ENCODE results near the gene ATG16L2. TPM values are rescaled to one million over a fixed set of nuclear protein-coding genes. Genes with fewer than 3 reads are reported as not detected.
A peak's percentile ranks its signal among the peaks of the same experiment; 100 is the strongest.
"Not testable (repeated sequence)": the region's sequence is repeated elsewhere in the genome, so short reads cannot be mapped to it uniquely, and the experiment has no call there.

The ATG16L2 gene
- total RNA-seq, 2 donors from 2014 or later = 9.0 to 10.0 TPM

GRCh38 chr11:72807021-72807693, 7.1 kb upstream of the ATG16L2 start:
- H3K27ac ChIP-seq = no peak overlapping the region
- H3K4me1 ChIP-seq = peaks cover 0 to 3% of the 10 kb centered on the region in 2 donors
- no peak for DNase-seq (ENCODE audit: low spot score)
- no peaks in the 10 kb centered on the region for H3K27me3 ChIP-seq
- no peak for TF ChIP-seq CTCF (IDR thresholded peaks at IDR 0.05)
- no peaks in the 10 kb centered on the region for H3K36me3 ChIP-seq
- no peaks in the 10 kb centered on the region for H3K9me3 ChIP-seq
- H3K4me3 ChIP-seq = no peak overlapping the region

GRCh38 chr11:72807792-72808191, 6.4 kb upstream of the ATG16L2 start:
- H3K27ac ChIP-seq = no peak overlapping the region
- peaks cover 0 to 8% of the 10 kb centered on the region in 2 donors for H3K4me1 ChIP-seq
- no peak for DNase-seq (ENCODE audit: low spot score)
- no peak overlapping the region for H3K4me3 ChIP-seq
- H3K27me3 ChIP-seq = no peaks in the 10 kb centered on the region
- H3K9me3 ChIP-seq = no peaks in the 10 kb centered on the region
- TF ChIP-seq CTCF (IDR thresholded peaks at IDR 0.05) = no peak
- no peaks in the 10 kb centered on the region for H3K36me3 ChIP-seq

GRCh38 chr11:72808331-72808798, 5.8 kb upstream of the ATG16L2 start:
- no peak overlapping the region for H3K27ac ChIP-seq
- no peak for DNase-seq (ENCODE audit: low spot score)
- no peaks in the 10 kb centered on the region for H3K9me3 ChIP-seq
- no peak overlapping the region for H3K4me3 ChIP-seq
- TF ChIP-seq CTCF (IDR thresholded peaks at IDR 0.05) = no peak
- no peaks in the 10 kb centered on the region for H3K27me3 ChIP-seq
- peaks cover 0 to 13% of the 10 kb centered on the region in 2 donors for H3K4me1 ChIP-seq
- H3K36me3 ChIP-seq = no peaks in the 10 kb centered on the region

GRCh38 chr11:72811686-72812085, 2.5 kb upstream of the ATG16L2 start:
- DNase-seq (ENCODE audit: low spot score); H3K4me3 ChIP-seq; H3K9me3 ChIP-seq; H3K27ac ChIP-seq; H3K36me3 ChIP-seq; H3K27me3 ChIP-seq: not testable (repeated sequence)
- H3K4me1 ChIP-seq = peaks cover 0 to 38% of the 10 kb centered on the region in 2 donors

GRCh38 chr11:72812604-72812966, 1.6 kb upstream of the ATG16L2 start:
- H3K4me1 ChIP-seq = peaks cover 0 to 40% of the 10 kb centered on the region in 2 donors
- DNase-seq (ENCODE audit: low spot score) = no peak
- no peak for TF ChIP-seq CTCF (IDR thresholded peaks at IDR 0.05)
- H3K36me3 ChIP-seq = peaks cover 2% of the 10 kb centered on the region
- H3K9me3 ChIP-seq = no peaks in the 10 kb centered on the region
- H3K27me3 ChIP-seq = no peaks in the 10 kb centered on the region
- H3K27ac ChIP-seq = peak overlapping the region in 1 of 2 donors; percentile 95
- peak overlapping the region in 1 of 2 donors; percentile 96 for H3K4me3 ChIP-seq

- Histone ChIP-seq H3K9me3 (no peaks in the 10 kb centered on the region), H3K4me1 (peaks cover 0 to 40% of the 10 kb centered on the region in 2 donors), H3K27ac (peak overlapping the region; percentile 95 to 96), H3K36me3 (peaks cover 8% of the 10 kb centered on the region), H3K4me3 (peak overlapping the region; percentile 72 to 96), H3K27me3 (no peaks in the 10 kb centered on the region)
- TF ChIP-seq CTCF (IDR thresholded peaks at IDR 0.05) = peak; percentile 38 to 66
- no peak for DNase-seq (ENCODE audit: low spot score)
Measured at GRCh38 chr11:72812967-72813739, 1.1 kb upstream of the ATG16L2 start.
